Stimulated activated CD8-positive, alpha-beta memory T cell treated with anti-CD3 and anti-CD28 coated beads, Interleukin-7, amount 100 ng/mL, for 48 hours (primary cell): Measurements from ENCODE around the gene RECQL5.

ENCODE experiments used
- DNase-seq, 2 donors: peaks; one replicate each; pipeline ENCODE4 v3.0.0-alpha.2; 2020; ENCODE audit warnings: low read depth in 1 of 2; ENCODE audit errors: extremely low read depth in 1 of 2

RECQL5 gene

GRCh38 chr17:75688209-75688825 is 21.4 kb upstream of the RECQL5 start:
- DNase-seq: peak in 1 of 2 donors; percentile 16

DNA sequence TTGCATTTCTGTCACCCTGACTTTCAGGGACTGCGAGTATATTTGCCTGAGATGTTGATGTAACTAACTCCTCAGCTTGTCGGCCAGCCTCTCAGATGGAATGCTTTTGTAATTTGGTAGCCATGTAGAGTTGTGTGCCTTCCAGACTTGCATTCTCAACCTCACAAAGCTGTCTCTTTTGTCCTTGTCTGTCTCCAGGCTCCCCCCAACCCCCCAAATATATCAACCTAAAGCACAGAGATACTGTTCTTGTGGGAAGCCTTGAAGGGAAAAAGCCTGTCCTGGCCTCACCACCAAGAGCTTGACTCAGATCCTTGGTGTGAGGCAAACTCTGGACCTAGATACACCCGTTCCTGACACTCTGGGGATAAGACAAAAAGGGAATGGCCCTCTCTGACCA is 18.5 kb upstream of the RECQL5 start:
- no peak for DNase-seq

DNA sequence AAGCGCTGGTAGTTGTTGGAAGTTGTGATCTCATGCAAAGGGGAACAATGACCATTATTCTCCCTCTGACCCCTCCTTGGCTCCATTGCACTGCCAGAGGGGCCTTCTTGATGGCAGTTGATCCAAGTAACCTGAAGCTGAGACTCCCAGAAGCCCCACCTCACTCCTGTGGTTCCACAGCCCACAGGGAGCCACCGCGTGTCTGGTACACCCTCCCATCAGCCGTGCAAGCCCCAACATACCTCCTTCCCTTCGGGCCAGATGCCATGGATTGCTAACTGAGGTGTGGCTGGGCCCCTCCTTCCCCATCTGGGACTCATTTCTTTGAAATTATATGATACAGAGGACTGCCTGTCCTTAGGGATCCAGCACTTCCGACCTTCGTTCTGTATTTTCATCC is 18.0 kb upstream of the RECQL5 start:
- DNase-seq: no peak

GRCh38 chr17:75684249-75684648 is 17.3 kb upstream of the RECQL5 start:
- no peak for DNase-seq

GRCh38 chr17:75683583-75683982 is 16.6 kb upstream of the RECQL5 start:
- no peak for DNase-seq

DNA sequence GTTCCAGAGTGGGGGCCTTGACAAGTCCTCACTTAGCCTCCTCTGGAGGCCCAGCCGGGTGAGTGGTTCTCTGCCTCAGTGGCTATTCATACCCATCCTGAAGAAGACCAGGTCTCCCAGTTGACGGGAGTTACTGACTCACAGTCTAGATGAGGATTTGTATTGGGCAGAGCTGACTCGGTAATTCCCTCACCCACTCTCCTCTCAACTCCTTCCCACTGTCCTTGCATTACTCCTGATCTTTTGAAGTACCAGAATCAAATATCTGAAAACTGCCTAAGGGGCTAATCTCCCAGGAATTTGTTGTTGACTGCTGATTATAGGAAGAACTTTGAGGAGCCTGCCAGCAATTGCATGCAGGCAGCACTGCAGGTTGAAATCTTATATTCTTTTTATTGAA is 14.3 kb upstream of the RECQL5 start:
- no peak for DNase-seq

- DNase-seq: no peak
Observed at GRCh38 chr17:75680431-75680830, 13.5 kb upstream of the RECQL5 start.

DNA sequence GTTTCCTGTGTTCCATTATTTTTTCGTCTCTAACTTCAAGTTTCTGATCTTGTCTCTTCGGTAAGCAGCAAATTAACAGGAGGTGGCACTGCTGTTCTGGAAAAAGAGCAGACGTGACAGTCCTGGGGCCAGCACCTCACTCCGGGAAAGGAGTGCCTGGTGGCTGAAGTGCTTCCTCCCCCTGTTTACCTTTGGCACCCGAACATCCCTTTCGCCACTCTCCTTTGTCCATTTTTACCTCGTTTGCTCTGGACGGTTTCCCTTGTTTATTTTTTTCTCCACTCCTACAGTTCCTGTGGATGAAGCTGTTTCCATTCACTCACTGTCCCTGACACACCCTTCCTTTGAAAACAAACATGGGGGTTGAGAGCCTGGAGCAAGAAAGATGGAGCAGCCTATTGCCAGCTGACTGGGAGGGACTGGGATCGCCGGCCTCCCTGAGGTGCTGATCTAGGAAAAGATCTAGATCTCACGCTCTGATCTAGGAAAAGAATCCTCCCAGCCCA is 12.8 kb upstream of the RECQL5 start:
- no peak for DNase-seq

- DNase-seq: no peak
Observed at GRCh38 chr17:75676461-75676860, 9.5 kb upstream of the RECQL5 start.

- DNase-seq: no peak
Observed at GRCh38 chr17:75673487-75673886, 6.5 kb upstream of the RECQL5 start.

DNA sequence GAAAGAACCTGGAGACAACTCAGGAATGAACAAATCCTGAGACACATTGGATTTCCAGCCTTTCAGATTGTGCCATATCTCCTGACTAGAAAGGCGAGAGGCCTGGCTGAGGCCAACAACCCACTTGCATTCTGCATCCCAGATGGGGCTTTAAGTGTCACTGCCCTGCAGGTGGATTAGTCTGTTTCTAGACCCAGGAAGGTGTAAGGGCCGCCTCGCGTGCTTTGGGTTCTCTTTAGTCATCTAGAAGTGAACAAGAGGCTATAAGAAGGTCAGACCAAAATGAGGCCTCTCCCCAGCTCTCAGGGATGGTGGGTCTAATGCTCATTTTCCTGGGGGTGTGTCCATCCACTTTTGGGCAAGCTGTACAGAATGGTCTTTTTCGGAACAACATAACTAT is 5.1 kb upstream of the RECQL5 start:
- no peak for DNase-seq

- no peak for DNase-seq
Observed at GRCh38 chr17:75670868-75671267, 3.9 kb upstream of the RECQL5 start.

- no peak for DNase-seq
Observed at GRCh38 chr17:75668489-75668888, 1.5 kb upstream of the RECQL5 start.

- no peak for DNase-seq
Observed at GRCh38 chr17:75667825-75668224, 871 bp upstream of the RECQL5 start.

DNA sequence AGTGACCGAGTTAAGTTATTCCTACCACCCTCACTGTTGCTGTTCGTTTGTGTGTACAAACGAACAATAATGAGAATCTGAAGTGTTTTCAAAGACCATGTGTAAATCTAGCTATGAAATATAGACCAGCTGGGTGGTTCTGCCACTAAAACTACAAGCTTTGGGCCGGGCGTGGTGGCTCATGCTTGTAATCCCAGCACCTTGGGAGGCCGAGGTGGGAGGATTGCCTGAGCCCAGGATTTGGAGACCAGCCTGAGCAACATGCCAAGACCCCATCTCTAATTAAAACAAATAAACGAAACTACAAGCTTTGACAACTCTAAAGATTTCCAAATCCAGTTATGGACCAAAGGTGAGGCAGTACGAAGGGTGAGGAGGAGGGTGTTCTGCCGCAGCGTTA is 973 bp downstream of the RECQL5 start:
- DNase-seq: no peak

GRCh38 chr17:75664099-75664549 is 2.8 kb downstream of the RECQL5 start:
- DNase-seq: no peak

DNA sequence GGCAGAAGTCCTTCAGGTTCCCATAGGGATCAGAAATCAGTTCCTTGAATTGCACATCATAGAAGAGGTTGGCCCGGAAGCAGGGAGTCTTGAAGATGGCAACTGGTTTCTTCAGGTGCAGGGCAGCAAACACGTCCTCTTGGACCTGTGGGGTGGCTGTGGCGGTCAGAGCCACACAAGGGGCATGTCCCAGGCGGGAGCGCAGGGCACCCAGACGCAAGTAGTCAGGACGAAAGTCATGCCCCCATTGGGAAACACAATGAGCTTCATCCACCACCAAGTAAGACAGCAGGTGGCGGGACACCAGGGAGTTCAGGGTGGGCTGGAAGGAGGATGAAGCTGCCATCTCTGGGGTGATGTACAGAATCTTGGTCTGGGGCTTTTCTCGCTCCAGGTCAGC is 4.4 kb downstream of the RECQL5 start:
- no peak for DNase-seq

DNA sequence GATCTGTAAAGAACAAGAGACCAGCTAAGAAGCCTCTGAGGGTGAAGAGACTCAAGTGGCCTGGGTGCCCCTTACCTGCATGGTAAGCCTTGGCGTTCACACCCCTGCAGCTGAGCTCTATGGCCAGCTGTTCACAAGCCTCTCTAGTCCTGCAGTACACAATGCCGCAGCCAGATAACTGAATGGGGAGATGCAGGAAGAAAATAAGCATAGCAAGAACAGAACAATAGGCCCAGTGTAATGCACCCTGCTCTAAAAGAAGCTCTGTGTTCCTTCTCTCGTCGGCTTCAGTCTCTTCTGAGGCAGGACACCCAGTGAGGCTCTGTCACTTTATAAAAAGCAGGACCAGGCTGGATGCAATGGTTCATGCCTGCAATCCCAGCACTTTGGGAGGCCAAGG is 5.4 kb downstream of the RECQL5 start:
- no peak for DNase-seq

DNA sequence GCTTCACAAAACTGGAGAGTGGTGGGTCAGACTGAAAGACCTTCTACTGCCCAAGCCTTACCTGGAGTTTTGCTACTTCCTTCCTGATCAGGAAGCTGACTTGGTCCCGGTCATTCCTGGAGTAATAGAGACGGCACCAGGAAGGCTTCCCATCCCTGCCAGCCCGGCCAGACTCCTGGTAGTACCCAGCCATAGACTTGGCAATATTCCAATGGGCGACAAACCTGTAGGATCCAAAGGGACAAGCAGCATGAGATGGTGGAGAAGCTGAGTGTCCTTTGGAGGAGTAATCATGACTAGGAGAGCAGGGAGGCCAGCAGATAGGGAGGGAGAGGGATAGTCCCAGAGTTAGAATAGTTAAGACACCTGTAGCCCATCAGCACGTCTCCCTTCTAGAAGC is 8.7 kb downstream of the RECQL5 start:
- no peak for DNase-seq

GRCh38 chr17:75654176-75654575 is 12.8 kb downstream of the RECQL5 start:
- no peak for DNase-seq

DNA sequence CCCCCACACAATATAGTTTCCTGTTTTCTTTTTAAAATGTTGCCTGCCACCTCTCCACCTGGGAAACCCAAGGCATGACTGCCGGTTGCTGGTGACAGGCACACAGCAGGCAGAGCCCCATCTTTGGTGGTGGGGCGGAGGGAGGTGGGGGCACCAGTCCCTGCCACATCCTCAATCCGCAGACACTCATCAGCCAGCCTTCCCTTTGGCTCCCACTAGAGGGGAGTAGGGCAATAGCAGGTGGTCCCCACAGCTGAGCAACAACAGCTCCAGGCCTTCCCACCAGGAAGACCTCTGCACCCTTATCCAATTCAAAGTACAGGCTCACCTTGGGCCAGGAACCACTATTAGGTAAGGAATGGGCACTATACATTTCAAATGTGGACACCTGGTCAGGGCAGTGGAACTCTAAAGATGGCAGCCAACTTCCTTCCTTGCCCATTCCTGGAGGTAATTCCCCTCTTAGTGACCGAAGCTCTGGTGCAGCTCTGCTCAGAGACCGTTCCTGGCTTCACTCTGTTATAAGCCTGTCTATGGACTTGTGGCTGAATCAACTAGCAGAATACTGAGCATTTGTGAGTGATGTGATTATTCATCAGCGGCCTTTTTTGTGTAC is 13.9 kb downstream of the RECQL5 start:
- peak in 1 of 2 donors; percentile 18 for DNase-seq

DNA sequence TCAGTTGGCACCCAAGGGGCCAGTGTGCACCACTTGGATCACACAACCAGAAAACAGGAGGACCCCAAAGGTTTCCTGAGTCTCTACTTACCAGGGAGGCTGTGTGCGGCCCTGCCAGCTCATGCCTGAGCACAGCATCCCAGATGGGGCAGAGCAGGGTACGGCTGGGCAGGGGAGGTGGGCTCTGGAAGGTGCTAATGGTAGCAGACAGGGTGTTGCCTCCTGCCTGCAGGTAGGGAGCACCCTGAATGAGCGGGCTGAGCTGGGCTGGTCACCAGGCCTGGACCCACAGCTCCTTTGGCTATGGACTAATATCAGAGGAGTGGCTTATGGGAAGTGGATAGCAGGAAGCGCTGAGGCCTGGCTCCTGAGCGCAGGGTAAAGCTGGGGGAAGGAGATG is 14.6 kb downstream of the RECQL5 start:
- DNase-seq: no peak

DNA sequence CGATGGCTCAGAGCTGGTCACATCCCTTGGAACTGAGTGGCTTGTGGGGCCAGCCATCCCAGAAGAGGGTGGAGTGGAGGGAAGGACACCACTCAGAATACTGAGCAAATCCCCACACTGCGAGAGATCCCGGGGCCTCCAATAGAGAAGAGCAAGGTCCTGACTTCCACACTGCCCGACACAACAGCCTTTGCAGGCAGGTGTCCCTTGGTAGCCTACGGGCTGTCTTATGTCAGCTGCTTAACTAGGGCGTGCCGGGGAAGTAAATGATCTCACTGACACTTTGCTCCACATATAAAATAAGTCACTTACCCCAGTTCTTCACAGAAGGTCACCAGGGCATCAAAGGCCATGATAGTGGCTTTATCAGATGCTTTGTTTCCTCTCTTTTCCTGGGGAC is 16.1 kb downstream of the RECQL5 start:
- no peak for DNase-seq
